GM18868 (cell line): ENCODE results near the gene HOXA3.

ENCODE experiments used
- ATAC-seq: cut with Tn5 transposase; IDR thresholded peaks from one replicate; pipeline ENCODE4 v1.9.1; 2021; ENCODE audit warnings: mild to moderate bottlenecking, moderate library complexity; ENCODE audit not compliant: unreplicated experiment

The HOXA3 gene

GRCh38 chr7:27131390-27131819 lies 21.0 kb downstream of the HOXA3 start:
- no peak for ATAC-seq

GRCh38 chr7:27130540-27131389 lies 21.6 kb downstream of the HOXA3 start, which contains the start of gene HOXA4:
TSS of gene HOXA4 (minus strand) at chr7:27130757. CDS start at chr7:27130733, 24 bp downstream.
- no peak for ATAC-seq

- ATAC-seq = no peak
Measured at GRCh38 chr7:27129729-27130539, 22.4 kb downstream of the HOXA3 start.

GRCh38 chr7:27128776-27129728 lies 23.3 kb downstream of the HOXA3 start:
- ATAC-seq = no peak

- no peak for ATAC-seq
Measured at GRCh38 chr7:27128034-27128433, 24.3 kb downstream of the HOXA3 start.

- ATAC-seq = no peak
Measured at GRCh38 chr7:27126596-27127327, 25.6 kb downstream of the HOXA3 start.

- no peak for ATAC-seq
Measured at GRCh38 chr7:27125986-27126394, 26.4 kb downstream of the HOXA3 start.

- ATAC-seq = no peak
Measured at GRCh38 chr7:27124902-27125689, 27.3 kb downstream of the HOXA3 start.

- ATAC-seq = no peak
Measured at GRCh38 chr7:27124096-27124901, 28.1 kb downstream of the HOXA3 start.

GRCh38 chr7:27123477-27124053 lies 28.8 kb downstream of the HOXA3 start:
- no peak for ATAC-seq

GRCh38 chr7:27123007-27123476 lies 29.3 kb downstream of the HOXA3 start:
- no peak for ATAC-seq

GRCh38 chr7:27122077-27122910 lies 30.1 kb downstream of the HOXA3 start:
- ATAC-seq = no peak

GRCh38 chr7:27121684-27122076 lies 30.7 kb downstream of the HOXA3 start:
- no peak for ATAC-seq

GRCh38 chr7:27119412-27119911 lies 32.9 kb downstream of the HOXA3 start:
- no peak for ATAC-seq

- no peak for ATAC-seq
Measured at GRCh38 chr7:27118580-27118979, 33.8 kb downstream of the HOXA3 start.

GRCh38 chr7:27117887-27118491 lies 34.4 kb downstream of the HOXA3 start:
- no peak for ATAC-seq
